ENCODE data around the gene VPS29. TPM values are rescaled to one million over a fixed set of nuclear protein-coding genes. Genes with fewer than 3 reads are reported as not detected.

The VPS29 gene
- total and polyA plus RNA-seq, 9 of the 15 experiments (the other 6 are each of a cell fraction or from before 2014, with no cell fraction given): 85.8 to 638 (median 272) TPM

DNA sequence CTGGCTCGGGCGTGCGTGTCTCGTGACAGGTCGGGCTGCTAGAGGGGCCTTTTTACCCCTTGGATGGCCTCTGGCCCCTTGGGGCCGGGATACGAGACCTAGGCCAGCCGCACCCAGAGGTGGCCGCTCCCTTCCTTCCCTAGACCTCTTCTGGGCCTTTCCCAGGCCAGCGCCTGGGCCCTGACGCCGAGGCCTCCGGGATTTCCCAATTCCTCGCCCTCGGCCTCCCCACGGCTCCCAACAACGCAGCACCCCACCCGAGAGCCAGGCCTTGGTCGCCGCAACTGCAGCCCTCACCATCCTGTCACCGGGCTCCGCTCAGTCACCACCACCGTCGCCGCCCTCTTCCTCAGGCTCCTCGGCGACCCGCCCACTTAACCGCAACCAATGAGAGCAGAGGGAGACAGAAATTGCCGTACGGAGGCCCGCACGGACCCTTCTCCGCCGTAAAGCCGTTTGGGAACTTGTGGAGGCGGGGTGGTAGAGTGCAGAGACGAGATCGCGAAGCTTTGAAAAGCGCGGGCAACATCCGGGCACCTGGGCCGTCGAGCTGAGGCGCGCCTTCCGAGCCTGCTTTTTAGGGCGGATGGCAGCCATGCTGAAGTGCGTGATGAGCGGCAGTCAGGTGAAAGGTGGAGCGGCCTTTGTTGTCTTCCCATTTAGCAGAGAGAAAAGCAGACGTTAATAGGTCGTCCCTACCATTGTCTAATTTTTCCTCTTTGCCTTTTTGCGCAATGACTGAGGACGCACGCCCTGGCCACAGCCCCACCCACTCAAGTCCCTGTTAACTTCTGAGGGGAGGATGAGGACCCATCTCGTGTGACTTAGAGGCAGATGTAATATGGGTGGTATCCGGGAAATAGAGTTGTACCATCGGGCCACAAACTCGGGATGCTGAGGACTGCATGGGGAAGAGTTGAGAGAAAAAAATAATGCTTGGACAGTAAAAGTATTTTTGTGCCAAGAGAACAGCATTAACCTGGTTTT, at the start of gene VPS29, which contains the start of gene RAD9B (continued):
- TF ChIP-seq, protein P1, sequence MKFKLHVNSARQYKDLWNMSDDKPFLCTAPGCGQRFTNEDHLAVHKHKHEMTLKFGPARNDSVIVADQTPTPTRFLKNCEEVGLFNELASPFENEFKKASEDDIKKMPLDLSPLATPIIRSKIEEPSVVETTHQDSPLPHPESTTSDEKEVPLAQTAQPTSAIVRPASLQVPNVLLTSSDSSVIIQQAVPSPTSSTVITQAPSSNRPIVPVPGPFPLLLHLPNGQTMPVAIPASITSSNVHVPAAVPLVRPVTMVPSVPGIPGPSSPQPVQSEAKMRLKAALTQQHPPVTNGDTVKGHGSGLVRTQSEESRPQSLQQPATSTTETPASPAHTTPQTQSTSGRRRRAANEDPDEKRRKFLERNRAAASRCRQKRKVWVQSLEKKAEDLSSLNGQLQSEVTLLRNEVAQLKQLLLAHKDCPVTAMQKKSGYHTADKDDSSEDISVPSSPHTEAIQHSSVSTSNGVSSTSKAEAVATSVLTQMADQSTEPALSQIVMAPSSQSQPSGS (CRISPR knock-in tag; IDR thresholded peaks at IDR 0.05): no peak
- no peak for TF ChIP-seq NR2C1 (IDR thresholded peaks at IDR 0.05)
- peak; percentile 89 for TF ChIP-seq NR2C1 (tag; IDR thresholded peaks at IDR 0.05)
- TF ChIP-seq DMBX1 (CRISPR knock-in tag; IDR thresholded peaks at IDR 0.05; ENCODE audit: borderline replicate concordance): peak; percentile 98
- TF ChIP-seq PURB (CRISPR knock-in tag; IDR thresholded peaks at IDR 0.05; ENCODE audit: low read depth): no peak
- no peak for TF ChIP-seq RAD21 (CRISPR knock-in tag; conservative IDR thresholded peaks at IDR 0.05 in 1 of 2, IDR thresholded peaks at IDR 0.05 in 1 of 2)
- no peak for TF ChIP-seq ZNF507 (tag; conservative IDR thresholded peaks at IDR 0.05)
- peak; percentile 91 for TF ChIP-seq NEUROD1 (IDR thresholded peaks at IDR 0.05; ENCODE audit: borderline replicate concordance, low read depth, low read length, partially characterized antibody)
- TF ChIP-seq NR2F6 (CRISPR knock-in tag; IDR thresholded peaks at IDR 0.05): no peak; the same call in 1 of the 2 replicates
- TF ChIP-seq SRSF3 (IDR thresholded peaks at IDR 0.05; ENCODE audit: insufficient read depth, low read length): no peak
- no peak for TF ChIP-seq ZNF695 (CRISPR knock-in tag; IDR thresholded peaks at IDR 0.05)
- no peak for TF ChIP-seq SMARCA5 (IDR thresholded peaks at IDR 0.05)
- TF ChIP-seq, protein P2, sequence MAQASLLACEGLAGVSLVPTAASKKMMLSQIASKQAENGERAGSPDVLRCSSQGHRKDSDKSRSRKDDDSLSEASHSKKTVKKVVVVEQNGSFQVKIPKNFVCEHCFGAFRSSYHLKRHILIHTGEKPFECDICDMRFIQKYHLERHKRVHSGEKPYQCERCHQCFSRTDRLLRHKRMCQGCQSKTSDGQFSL (CRISPR knock-in tag; IDR thresholded peaks at IDR 0.05): peak; percentile 67
- TF ChIP-seq, protein P2 (tag; IDR thresholded peaks at IDR 0.05): peak in 1 of 2 experiments; percentile 45; a peak in 1 of 4 replicates
- peak; percentile 94 for TF ChIP-seq KLF6 (CRISPR knock-in tag; IDR thresholded peaks at IDR 0.05; ENCODE audit: borderline replicate concordance)
- TF ChIP-seq KAT2B (IDR thresholded peaks at IDR 0.05; ENCODE audit: low read depth, low read length): no peak
- TF ChIP-seq MTA1 (IDR thresholded peaks at IDR 0.05; ENCODE audit: borderline replicate concordance): peak; percentile 69
- peak; percentile 63; the same call in 1 of the 2 replicates for TF ChIP-seq ZNF143 (CRISPR knock-in tag; IDR thresholded peaks at IDR 0.05)
- no peak for TF ChIP-seq THRAP3 (IDR thresholded peaks at IDR 0.05; ENCODE audit: borderline replicate concordance)
- no peak for TF ChIP-seq NR3C1 (CRISPR knock-in tag; IDR thresholded peaks at IDR 0.05)
- TF ChIP-seq NFYB (IDR thresholded peaks at IDR 0.05; ENCODE audit: extremely low read depth, insufficient read length): peak; percentile 83
- no peak for TF ChIP-seq ZNF717 (CRISPR knock-in tag; IDR thresholded peaks at IDR 0.05)
- TF ChIP-seq RAD51 (IDR thresholded peaks at IDR 0.05; ENCODE audit: borderline replicate concordance, low read depth): no peak
- TF ChIP-seq, protein P3, sequence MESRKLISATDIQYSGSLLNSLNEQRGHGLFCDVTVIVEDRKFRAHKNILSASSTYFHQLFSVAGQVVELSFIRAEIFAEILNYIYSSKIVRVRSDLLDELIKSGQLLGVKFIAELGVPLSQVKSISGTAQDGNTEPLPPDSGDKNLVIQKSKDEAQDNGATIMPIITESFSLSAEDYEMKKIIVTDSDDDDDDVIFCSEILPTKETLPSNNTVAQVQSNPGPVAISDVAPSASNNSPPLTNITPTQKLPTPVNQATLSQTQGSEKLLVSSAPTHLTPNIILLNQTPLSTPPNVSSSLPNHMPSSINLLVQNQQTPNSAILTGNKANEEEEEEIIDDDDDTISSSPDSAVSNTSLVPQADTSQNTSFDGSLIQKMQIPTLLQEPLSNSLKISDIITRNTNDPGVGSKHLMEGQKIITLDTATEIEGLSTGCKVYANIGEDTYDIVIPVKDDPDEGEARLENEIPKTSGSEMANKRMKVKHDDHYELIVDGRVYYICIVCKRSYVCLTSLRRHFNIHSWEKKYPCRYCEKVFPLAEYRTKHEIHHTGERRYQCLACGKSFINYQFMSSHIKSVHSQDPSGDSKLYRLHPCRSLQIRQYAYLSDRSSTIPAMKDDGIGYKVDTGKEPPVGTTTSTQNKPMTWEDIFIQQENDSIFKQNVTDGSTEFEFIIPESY (CRISPR knock-in tag; IDR thresholded peaks at IDR 0.05): peak; percentile 94

Data from K562 (cell line).